HUES64 (cell line): ENCODE measurements around the gene DPCD.
A peak's percentile ranks its signal among the peaks of the same experiment; 100 is the strongest.
"Not testable (repeated sequence)": the region's sequence is repeated elsewhere in the genome, so short reads cannot be mapped to it uniquely, and the experiment has no call there.

Source experiments
- H3K27ac ChIP-seq: 2 replicates; pipeline ENCODE4 v1.7.0; 2013; ENCODE audit warnings: low read depth, low read length, inconsistent platforms
- H3K27me3 ChIP-seq: 2 replicates; pipeline ENCODE4 v1.6.1; 2013; ENCODE audit warnings: mild to moderate bottlenecking, low read length; ENCODE audit not compliant: insufficient read depth
- H3K36me3 ChIP-seq: 2 replicates; pipeline ENCODE4 v1.6.1; 2013; ENCODE audit warnings: mild to moderate bottlenecking, low read length; ENCODE audit not compliant: insufficient read depth
- H3K4me1 ChIP-seq: 2 replicates; pipeline ENCODE4 v1.6.1; 2013; ENCODE audit warnings: mild to moderate bottlenecking, low read length, moderate library complexity; ENCODE audit not compliant: insufficient read depth
- H3K4me3 ChIP-seq: 2 replicates; pipeline ENCODE4 v1.5.1; 2013; ENCODE audit warnings: mild to moderate bottlenecking, low read length, moderate library complexity
- H3K9ac ChIP-seq: 2 replicates; pipeline ENCODE4 v1.6.1; 2013; ENCODE audit warnings: mild to moderate bottlenecking, low read depth, low read length
- H3K9me3 ChIP-seq: 2 replicates; pipeline ENCODE4 v1.6.1; 2013; ENCODE audit warnings: low read depth, low read length; ENCODE audit not compliant: insufficient read depth
- WGBS: fragments of 150-250, 120-280 bp; methylation state at CpG from one replicate; pipeline ENCODE4 v1.1.7; 2013; ENCODE audit warnings: missing lambda C conversion rate; 5-methylcytosine and 5-hydroxymethylcytosine counted together

The DPCD gene

GRCh38 chr10:101576211-101576863 lies 11.8 kb upstream of the DPCD start:
- 94% methylated on average over 5 of the region's 7 CpGs for WGBS
- H3K27me3 ChIP-seq: peaks cover 17% of the 10 kb centered on the region
- no peak overlapping the region for H3K9ac ChIP-seq
- H3K4me3 ChIP-seq: no peak overlapping the region
- peaks cover 23% of the 10 kb centered on the region for H3K36me3 ChIP-seq
- no peaks in the 10 kb centered on the region for H3K9me3 ChIP-seq
- peaks cover 13% of the 10 kb centered on the region for H3K4me1 ChIP-seq
- H3K27ac ChIP-seq: no peak overlapping the region

- Histone ChIP-seq H3K4me3 (no peak overlapping the region), H3K27me3 (peaks cover 9% of the 10 kb centered on the region), H3K27ac (no peak overlapping the region), H3K9me3 (no peaks in the 10 kb centered on the region), H3K36me3 (peaks cover 25% of the 10 kb centered on the region), H3K9ac (no peak overlapping the region), H3K4me1 (peaks cover 15% of the 10 kb centered on the region)
- WGBS: 95% methylated on average over 7 of the region's 7 CpGs
Observed at GRCh38 chr10:101577121-101577871, 10.8 kb upstream of the DPCD start.

- H3K9ac ChIP-seq: no peak overlapping the region
- H3K27ac ChIP-seq: no peak overlapping the region
- WGBS: 94% methylated on average over 5 of the region's 5 CpGs
- H3K27me3 ChIP-seq: no peaks in the 10 kb centered on the region
- H3K9me3 ChIP-seq: no peaks in the 10 kb centered on the region
- no peak overlapping the region for H3K4me3 ChIP-seq
- peaks cover 32% of the 10 kb centered on the region for H3K36me3 ChIP-seq
- H3K4me1 ChIP-seq: peaks cover 15% of the 10 kb centered on the region
Observed at GRCh38 chr10:101578192-101578591, 9.9 kb upstream of the DPCD start.

- 91% methylated on average over 13 of the region's 13 CpGs for whole genome bisulfite sequencing
- H3K36me3 ChIP-seq: peaks cover 40% of the 10 kb centered on the region
- no peak overlapping the region for H3K9ac ChIP-seq
- H3K4me1 ChIP-seq: peaks cover 15% of the 10 kb centered on the region
- H3K4me3 ChIP-seq: no peak overlapping the region
- H3K27me3 ChIP-seq: no peaks in the 10 kb centered on the region
- H3K27ac ChIP-seq: no peak overlapping the region
- H3K9me3 ChIP-seq: no peaks in the 10 kb centered on the region
Observed at GRCh38 chr10:101578803-101579515, 9.2 kb upstream of the DPCD start.

- Histone ChIP-seq H3K9ac (no peak overlapping the region), H3K36me3 (peaks cover 44% of the 10 kb centered on the region), H3K4me1 (peaks cover 14% of the 10 kb centered on the region), H3K27me3 (no peaks in the 10 kb centered on the region), H3K4me3 (no peak overlapping the region), H3K9me3 (no peaks in the 10 kb centered on the region), H3K27ac (no peak overlapping the region)
- 97% methylated on average over 12 of the region's 12 CpGs for WGBS
Observed at GRCh38 chr10:101579516-101579870, 8.6 kb upstream of the DPCD start.

- Histone ChIP-seq H3K36me3 (peaks cover 55% of the 10 kb centered on the region), H3K4me1 (peaks cover 11% of the 10 kb centered on the region), H3K27me3 (no peaks in the 10 kb centered on the region), H3K27ac (no peak overlapping the region; the same call in 1 of the 2 replicates), H3K4me3 (no peak overlapping the region), H3K9me3 (no peaks in the 10 kb centered on the region), H3K9ac (no peak overlapping the region)
- 65% methylated on average over 10 of the region's 10 CpGs for WGBS
Observed at GRCh38 chr10:101580486-101581399, 7.4 kb upstream of the DPCD start.

- WGBS: 96% methylated on average over 9 of the region's 9 CpGs
- Histone ChIP-seq H3K27ac (no peak overlapping the region), H3K27me3 (no peaks in the 10 kb centered on the region), H3K4me1 (peaks cover 7% of the 10 kb centered on the region), H3K9ac (no peak overlapping the region), H3K36me3 (peaks cover 37% of the 10 kb centered on the region), H3K9me3 (no peaks in the 10 kb centered on the region), H3K4me3 (no peak overlapping the region)
Observed at GRCh38 chr10:101585841-101586240, 2.3 kb upstream of the DPCD start.

GRCh38 chr10:101588879-101589278 lies 758 bp downstream of the DPCD start:
- Histone ChIP-seq H3K4me3 (peak overlapping the region; percentile 89), H3K36me3 (peaks cover 20% of the 10 kb centered on the region), H3K9ac (peak overlapping the region; percentile 25; the same call in 1 of the 2 replicates), H3K27ac (no peak overlapping the region), H3K9me3 (no peaks in the 10 kb centered on the region), H3K4me1 (no peaks in the 10 kb centered on the region; the same call in 1 of the 2 replicates), H3K27me3 (no peaks in the 10 kb centered on the region)
- 61% methylated on average over 5 of the region's 5 CpGs for WGBS

GRCh38 chr10:101593331-101593730 lies 5.2 kb downstream of the DPCD start:
- WGBS: 97% methylated on average over 2 of the region's 2 CpGs
- not testable (repeated sequence) for H3K27ac ChIP-seq, H3K36me3 ChIP-seq, H3K9me3 ChIP-seq, H3K27me3 ChIP-seq, H3K4me3 ChIP-seq, H3K9ac ChIP-seq
- peaks cover 12% of the 10 kb centered on the region; the same call in 1 of the 2 replicates for H3K4me1 ChIP-seq

- no peak overlapping the region for H3K27ac ChIP-seq
Observed at GRCh38 chr10:101595591-101596433, 7.7 kb downstream of the DPCD start.

More at GRCh38 chr10:101595591-101596433, 7.7 kb downstream of the DPCD start:
- peaks cover 12% of the 10 kb centered on the region; the same call in 1 of the 2 replicates for H3K4me1 ChIP-seq
- no peaks in the 10 kb centered on the region for H3K9me3 ChIP-seq
- H3K36me3 ChIP-seq: no peaks in the 10 kb centered on the region
- no peak overlapping the region for H3K4me3 ChIP-seq
- H3K27me3 ChIP-seq: no peaks in the 10 kb centered on the region; the same call in 1 of the 2 replicates
- WGBS: 96% methylated on average over 12 of the region's 13 CpGs
- no peak overlapping the region for H3K9ac ChIP-seq
